SW480 (cell line): ENCODE results near the gene OSBPL7.

Source experiments
- DNase-seq: peaks from one replicate; pipeline ENCODE4 v3.0.0-alpha.2; 2016; ENCODE audit warnings: low spot score

The OSBPL7 gene

GRCh38 chr17:47847341-47848197 is 26.0 kb upstream of the OSBPL7 start:
- no peak for DNase-seq

- peak; percentile 22 for DNase-seq
Measured at GRCh38 chr17:47846716-47847340, 25.2 kb upstream of the OSBPL7 start.

GRCh38 chr17:47845716-47846075 is 24.1 kb upstream of the OSBPL7 start:
- no peak for DNase-seq

- DNase-seq = no peak
Measured at GRCh38 chr17:47844814-47845715, 23.5 kb upstream of the OSBPL7 start.

- no peak for DNase-seq
Measured at GRCh38 chr17:47844227-47844626, 22.6 kb upstream of the OSBPL7 start.

GRCh38 chr17:47843391-47843730 is 21.8 kb upstream of the OSBPL7 start:
- no peak for DNase-seq

- no peak for DNase-seq
Measured at GRCh38 chr17:47841488-47842291, 20.1 kb upstream of the OSBPL7 start.

GRCh38 chr17:47840742-47841487 is 19.3 kb upstream of the OSBPL7 start, which contains the start of gene SCRN2:
Gene SCRN2 (minus strand): TSS chr17:47841273. CDS start chr17:47840843, 430 bp downstream.
- peak; percentile 82 for DNase-seq

- DNase-seq = no peak
Measured at GRCh38 chr17:47840001-47840741, 18.6 kb upstream of the OSBPL7 start.

- no peak for DNase-seq
Measured at GRCh38 chr17:47839071-47839470, 17.5 kb upstream of the OSBPL7 start.

GRCh38 chr17:47838636-47839035 is 17.0 kb upstream of the OSBPL7 start:
- DNase-seq = no peak

- DNase-seq = no peak
Measured at GRCh38 chr17:47837401-47838039, 15.9 kb upstream of the OSBPL7 start.

GRCh38 chr17:47836601-47837000 is 15.0 kb upstream of the OSBPL7 start:
- DNase-seq = no peak

- no peak for DNase-seq
Measured at GRCh38 chr17:47834756-47835155, 13.2 kb upstream of the OSBPL7 start.

GRCh38 chr17:47831934-47832327 is 10.3 kb upstream of the OSBPL7 start:
- DNase-seq = no peak

- DNase-seq = peak; percentile 90
Measured at GRCh38 chr17:47831003-47831933, 9.7 kb upstream of the OSBPL7 start, which contains the start of the genes LRRC46 and MRPL10. Gene LRRC46 (plus strand): TSS chr17:47831670. CDS start chr17:47831990, 320 bp downstream. Gene MRPL10 (minus strand): TSS chr17:47831541. CDS start chr17:47831511, 30 bp downstream.

GRCh38 chr17:47830396-47831002 is 8.9 kb upstream of the OSBPL7 start:
- no peak for DNase-seq

GRCh38 chr17:47829870-47830269 is 8.3 kb upstream of the OSBPL7 start:
- no peak for DNase-seq
